IMR-90 (cell line): ENCODE data around the gene DOCK10. TPM values are rescaled to one million over a fixed set of nuclear protein-coding genes. Genes with fewer than 3 reads are reported as not detected.

Source experiments
- ATAC-seq: fragments of 200-7000 bp; cut with Tn5 transposase; 2 replicates; pipeline ENCODE4 v1.9.1; 2020; ENCODE audit warnings: low read depth, mild to moderate bottlenecking, moderate library complexity
- BruUV-seq: library from RNA; stranded (reverse); fragments of 400-500 nt; replicated peaks from 2 replicates; lab custom pipeline; 2021; lab: Mats Ljungman, UMichigan
- CTCF ChIA-PET: fragments of 300-600 bp; formaldehyde crosslinking; extraction: SDS; loops from one replicate; lab custom pipeline; 2021; ENCODE audit warnings: antibody characterized with exemption; lab: Yijun Ruan, JAX
- POLR2A ChIA-PET: fragments of 300-600 bp; sonication (Branson Sonifier 250); formaldehyde crosslinking; loops from one replicate; lab custom pipeline; 2022; ENCODE audit warnings: antibody characterized with exemption; ENCODE audit not compliant: unreplicated experiment; lab: Charles Lee
- DNase-seq: peaks from one replicate; pipeline ENCODE4 v3.0.0; 2013
- H2AFZ ChIP-seq: replicated peaks from 2 replicates; pipeline ENCODE3; 2013; ENCODE audit warnings: low read length, mild to moderate bottlenecking; ENCODE audit not compliant: poor library complexity
- H2AK5ac ChIP-seq: 2 replicates; pipeline ENCODE4 v1.6.1; 2013; ENCODE audit warnings: low read depth, low read length, inconsistent platforms
- H2AK9ac ChIP-seq: replicated peaks from 2 replicates; pipeline ENCODE3; 2013; ENCODE audit warnings: mild to moderate bottlenecking, low read depth, low read length, moderate library complexity; ENCODE audit not compliant: poor library complexity
- H2BK120ac ChIP-seq: 2 replicates; pipeline ENCODE4 v1.6.1; 2013; ENCODE audit warnings: low read depth, low read length, inconsistent platforms
- H2BK15ac ChIP-seq: 3 replicates; pipeline ENCODE4 v1.6.1; 2013; ENCODE audit warnings: low read depth, low read length, inconsistent platforms
- H2BK20ac ChIP-seq: 2 replicates; pipeline ENCODE4 v1.6.1; 2013; ENCODE audit warnings: low read depth, mild to moderate bottlenecking, inconsistent platforms, low read length, moderate library complexity
- H2BK5ac ChIP-seq: 2 replicates; pipeline ENCODE4 v1.6.1; 2013; ENCODE audit warnings: mild to moderate bottlenecking, low read depth, low read length, inconsistent platforms; ENCODE audit not compliant: poor library complexity, severe bottlenecking
- H3K14ac ChIP-seq: replicated peaks from 2 replicates; pipeline ENCODE4 v1.6.1; 2013; ENCODE audit warnings: low read depth, low read length, inconsistent platforms
- H3K18ac ChIP-seq: 2 replicates; pipeline ENCODE4 v1.6.1; 2013; ENCODE audit warnings: low read depth, low read length, control low read depth
- H3K23ac ChIP-seq: 2 replicates; pipeline ENCODE4 v1.6.1; 2013; ENCODE audit warnings: low read depth, low read length, inconsistent platforms
- H3K27ac ChIP-seq: 2 replicates; pipeline ENCODE4 v1.5.1; 2013; ENCODE audit warnings: mild to moderate bottlenecking, control low read depth, low read length; ENCODE audit not compliant: insufficient read depth
- H3K27me3 ChIP-seq: 2 replicates; pipeline ENCODE4 v1.6.1; 2013; ENCODE audit warnings: low read length; ENCODE audit not compliant: control insufficient read depth, insufficient read depth
- H3K36me3 ChIP-seq: 2 replicates; pipeline ENCODE4 v1.6.1; 2013; ENCODE audit warnings: low read length, mixed read lengths; ENCODE audit not compliant: control insufficient read depth, insufficient read depth
- H3K4ac ChIP-seq: 2 replicates; pipeline ENCODE4 v1.6.1; 2013; ENCODE audit warnings: low read depth, low read length, inconsistent platforms
- H3K4me1 ChIP-seq: 2 replicates; pipeline ENCODE4 v1.6.1; 2013; ENCODE audit warnings: low read length, mixed read lengths; ENCODE audit not compliant: control insufficient read depth, insufficient read depth
- H3K4me2 ChIP-seq: 2 replicates; pipeline ENCODE4 v1.6.1; 2013; ENCODE audit warnings: low read depth, mild to moderate bottlenecking, control low read depth, low read length, moderate library complexity
- H3K4me3 ChIP-seq: 2 replicates; pipeline ENCODE4 v1.5.1; 2013; ENCODE audit warnings: low read depth, mild to moderate bottlenecking, control low read depth, low read length, moderate library complexity; ENCODE audit not compliant: insufficient read depth
- H3K56ac ChIP-seq: 2 replicates; pipeline ENCODE4 v1.6.1; 2013; ENCODE audit warnings: low read length, inconsistent platforms; ENCODE audit not compliant: insufficient read depth; ENCODE audit errors: extremely low read depth
- H3K79me1 ChIP-seq, 2 experiments: 2 replicates each; pipeline ENCODE4 v1.6.1; 2013; ENCODE audit warnings: low read length in 2 of 2, inconsistent platforms in 1 of 2, low read depth in 1 of 2
- H3K9ac ChIP-seq: 2 replicates; pipeline ENCODE4 v1.6.1; 2013; ENCODE audit warnings: low read depth, low read length, control low read depth
- H3K9me1 ChIP-seq: 2 replicates; pipeline ENCODE4 v1.6.1; 2013; ENCODE audit warnings: low read length, inconsistent platforms; ENCODE audit not compliant: insufficient read depth
- H3K9me3 ChIP-seq: 2 replicates; pipeline ENCODE4 v1.6.1; 2013; ENCODE audit warnings: low read length; ENCODE audit not compliant: control insufficient read depth, insufficient read depth
- H4K20me1 ChIP-seq: 2 replicates; pipeline ENCODE4 v1.6.1; 2013; ENCODE audit warnings: low read length, inconsistent platforms; ENCODE audit not compliant: insufficient read depth
- H4K5ac ChIP-seq: 2 replicates; pipeline ENCODE4 v1.6.1; 2013; ENCODE audit warnings: mild to moderate bottlenecking, low read depth, low read length, control low read depth
- H4K8ac ChIP-seq, 2 experiments: 2 replicates each; pipeline ENCODE4 v1.6.1; 2013; ENCODE audit warnings: low read depth in 2 of 2, low read length in 2 of 2, control low read depth in 1 of 2, inconsistent platforms in 1 of 2
- H4K91ac ChIP-seq: 2 replicates; pipeline ENCODE4 v1.6.1; 2013; ENCODE audit warnings: low read depth, low read length, inconsistent platforms; ENCODE audit not compliant: insufficient read depth
- BHLHE40 ChIP-seq: fragments of 150-350 bp; IDR thresholded peaks from 2 replicates; pipeline ENCODE4 v1.6.1; 2016; ENCODE audit warnings: mild to moderate bottlenecking, low read depth, low read length
- CTCF ChIP-seq: conservative IDR thresholded peaks from 2 replicates; pipeline ENCODE4 v1.5.1; 2012; ENCODE audit warnings: mild to moderate bottlenecking, low read depth, low read length, improper control_type of control experiment
- MAZ ChIP-seq: IDR thresholded peaks from 2 replicates; pipeline ENCODE4 v1.6.1; 2012; ENCODE audit warnings: low read depth, mild to moderate bottlenecking, low read length, improper control_type of control experiment, moderate library complexity, borderline replicate concordance
- SMC3 ChIP-seq: fragments of 150-350 bp; IDR thresholded peaks from 2 replicates; pipeline ENCODE4 v1.6.1; 2016; ENCODE audit warnings: low read depth, mild to moderate bottlenecking, antibody characterized with exemption, low read length, moderate library complexity
- whole genome bisulfite sequencing, 2 experiments: methylation state at CpG; one replicate each; pipeline versions ENCODE4 v1.1.5 to v1.1.7; 2013; ENCODE audit warnings: missing lambda C conversion rate in 2 of 2; ENCODE audit not compliant: insufficient read length in 1 of 2; ENCODE audit errors: extremely low coverage in 2 of 2; 5-methylcytosine and 5-hydroxymethylcytosine counted together
- dilution Hi-C: fragments of 300-500 bp; cut with HindIII; formaldehyde crosslinking; loops from one replicate; pipeline ENCODE4 v1.14.3; 2018; ENCODE audit warnings: low sequenced_read_pairs; ENCODE audit not compliant: unreplicated experiment
- in situ Hi-C: fragments of 300-500 bp; cut with MboI; formaldehyde crosslinking; loops from 3 replicates; pipeline ENCODE4 v1.14.3; 2019; ENCODE audit warnings: low sequenced_read_pairs, inconsistent platforms, mixed read lengths
- intact Hi-C: fragments of 100-400 bp; cut with micrococcal nuclease; formaldehyde crosslinking; loops from 2 replicates; pipeline ENCODE4 v1.10.0; 2022
- polyA plus RNA-seq, 3 experiments: library from polyadenylated mRNA; depleted of rRNA; stranded (reverse); fragments of >200 nt; gene quantifications; 2 replicates each; pipeline ENCODE4 v1.2.3, GENCODE V29; 2012; ENCODE audit warnings: low replicate concordance in 1 of 3
- total RNA-seq: library from RNA; depleted of rRNA; stranded (reverse); fragments of >200 nt; gene quantifications from 2 replicates; pipeline ENCODE4 v1.2.3, GENCODE V29; 2012
- TF ChIP-seq, protein P1 (sequence below): fragments of 150-350 bp; IDR thresholded peaks from 2 replicates; pipeline ENCODE4 v1.6.1; 2017; ENCODE audit warnings: mild to moderate bottlenecking, antibody characterized with exemption, low read length, low read depth
- TF ChIP-seq, protein P2 (sequence below): fragments of 150-350 bp; IDR thresholded peaks from 2 replicates; pipeline ENCODE4 v1.6.1; 2016; ENCODE audit warnings: low read depth, mild to moderate bottlenecking, low read length, moderate library complexity, borderline replicate concordance

DOCK10 gene
- total and polyA plus RNA-seq, 2 of the 4 experiments (the other 2 are of a cell fraction) = 58.6 to 75.3 TPM

DNA sequence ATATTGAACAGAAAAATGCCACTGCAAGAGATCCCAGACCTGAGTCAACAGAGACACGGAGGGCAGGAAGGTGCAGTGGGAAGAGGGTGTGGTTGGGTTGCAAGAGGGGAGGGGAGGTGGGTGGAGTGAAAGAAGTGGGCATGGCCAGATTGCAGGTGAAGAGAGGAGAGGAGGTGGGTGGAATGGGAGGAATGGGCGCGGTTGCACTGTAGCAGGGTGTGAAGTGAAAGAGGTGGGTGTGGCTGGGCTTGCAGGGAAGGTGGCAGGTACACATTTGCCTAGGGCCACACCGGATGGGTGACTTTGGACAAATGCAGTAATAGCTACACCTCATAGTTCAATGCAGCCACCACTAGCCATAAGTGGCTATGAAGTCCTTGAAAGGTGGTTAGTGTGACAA, 71.1 kb downstream of the DOCK10 start:
- Histone ChIP-seq H2BK120ac (no peak overlapping the region), H3K4me2 (no peak overlapping the region), H3K4ac (no peak overlapping the region), H3K27me3 (no peaks in the 10 kb centered on the region), H3K9me1 (no peaks in the 10 kb centered on the region), H2AK5ac (no peak overlapping the region), H2AK9ac (no peak overlapping the region), H3K9ac (no peak overlapping the region), H2AFZ (no peak overlapping the region), H3K27ac (no peak overlapping the region), H3K36me3 (no peaks in the 10 kb centered on the region), H3K4me1 (no peaks in the 10 kb centered on the region), H3K18ac (no peak overlapping the region), H4K20me1 (no peaks in the 10 kb centered on the region), H4K8ac (no peak overlapping the region), H4K91ac (no peak overlapping the region), H3K23ac (no peak overlapping the region), H2BK20ac (no peak overlapping the region), H3K14ac (no peak overlapping the region), H3K79me1 (peaks cover 6 to 15% of the 10 kb centered on the region in 2 experiments; a peak in 2 of 4 replicates), H2BK15ac (no peak overlapping the region), H3K9me3 (no peaks in the 10 kb centered on the region), H3K56ac (no peak overlapping the region), H4K5ac (no peak overlapping the region), H3K4me3 (no peak overlapping the region), H2BK5ac (no peak overlapping the region)
- POLR2A ChIA-PET = no interaction called here
- intact Hi-C loops = no loop called here
- no peak for ATAC-seq
- dilution Hi-C loops = no loop called here
- no peak for DNase-seq
- in situ Hi-C loops = no loop called here
- no CpG with 5 or more reads among the region's 4 CpGs for WGBS, 2 experiments
- CTCF ChIA-PET = interaction anchor here (0.6 kb wide), 1 partner anchor 584 kb away, joined by 3 read pairs; no protein-coding TSS in a partner anchor
- TF ChIP-seq SMC3 (no peak), CTCF (no peak), BHLHE40 (no peak), MAZ (no peak)
- TF ChIP-seq, protein P1, sequence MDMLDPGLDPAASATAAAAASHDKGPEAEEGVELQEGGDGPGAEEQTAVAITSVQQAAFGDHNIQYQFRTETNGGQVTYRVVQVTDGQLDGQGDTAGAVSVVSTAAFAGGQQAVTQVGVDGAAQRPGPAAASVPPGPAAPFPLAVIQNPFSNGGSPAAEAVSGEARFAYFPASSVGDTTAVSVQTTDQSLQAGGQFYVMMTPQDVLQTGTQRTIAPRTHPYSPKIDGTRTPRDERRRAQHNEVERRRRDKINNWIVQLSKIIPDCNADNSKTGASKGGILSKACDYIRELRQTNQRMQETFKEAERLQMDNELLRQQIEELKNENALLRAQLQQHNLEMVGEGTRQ = no peak
- TF ChIP-seq, protein P2, sequence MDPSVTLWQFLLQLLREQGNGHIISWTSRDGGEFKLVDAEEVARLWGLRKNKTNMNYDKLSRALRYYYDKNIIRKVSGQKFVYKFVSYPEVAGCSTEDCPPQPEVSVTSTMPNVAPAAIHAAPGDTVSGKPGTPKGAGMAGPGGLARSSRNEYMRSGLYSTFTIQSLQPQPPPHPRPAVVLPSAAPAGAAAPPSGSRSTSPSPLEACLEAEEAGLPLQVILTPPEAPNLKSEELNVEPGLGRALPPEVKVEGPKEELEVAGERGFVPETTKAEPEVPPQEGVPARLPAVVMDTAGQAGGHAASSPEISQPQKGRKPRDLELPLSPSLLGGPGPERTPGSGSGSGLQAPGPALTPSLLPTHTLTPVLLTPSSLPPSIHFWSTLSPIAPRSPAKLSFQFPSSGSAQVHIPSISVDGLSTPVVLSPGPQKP = no peak
- BruUV-seq = no TSS peak
